Measurements from ENCODE around the gene PCBD1. TPM values are rescaled to one million over a fixed set of nuclear protein-coding genes. Genes with fewer than 3 reads are reported as not detected.

Gene PCBD1
- total RNA-seq, 1 experiment from 2014 or later: 39.7 TPM

DNA sequence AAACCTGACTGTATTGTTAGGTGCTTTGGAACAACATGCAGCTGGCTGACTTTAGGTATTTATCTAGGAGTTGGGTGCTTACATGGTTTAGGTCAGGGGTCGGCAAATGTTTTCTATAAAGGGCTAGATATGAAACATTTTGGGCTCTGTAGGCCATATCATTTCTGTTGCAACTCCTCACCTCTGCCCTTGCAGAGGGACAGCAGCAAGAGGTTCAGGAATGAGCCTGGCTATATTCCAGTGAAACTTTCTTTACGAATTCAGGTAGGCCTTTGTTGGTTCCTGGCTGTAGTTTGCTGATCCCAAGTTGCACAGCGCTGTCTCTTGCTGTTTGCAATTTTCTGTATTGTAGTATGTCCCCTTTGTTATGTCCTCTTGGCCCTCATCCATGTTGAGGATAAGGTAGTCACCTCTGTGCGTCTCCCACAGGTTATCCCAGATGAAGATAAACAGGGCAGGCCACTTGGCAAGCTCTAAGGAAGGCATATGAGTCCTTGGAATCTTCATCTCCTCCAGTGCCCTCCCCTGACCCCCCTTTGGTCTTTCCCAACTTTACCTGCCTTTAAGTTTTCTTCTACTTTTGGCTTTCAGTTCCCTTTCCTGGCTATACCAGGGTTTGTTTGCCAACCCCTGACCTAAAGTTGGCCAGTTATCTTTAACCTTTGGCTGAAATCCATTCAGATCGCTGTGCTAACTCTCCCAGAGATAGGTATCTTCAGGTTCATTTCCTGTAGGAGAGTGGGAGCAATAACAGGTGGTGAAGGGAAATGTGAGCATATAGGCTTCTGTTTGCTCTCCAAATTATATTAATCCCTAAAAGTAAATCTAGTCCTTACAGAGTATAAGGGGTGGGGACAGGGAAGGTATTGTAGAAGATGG lies 36.5 kb downstream of the PCBD1 start:
- Histone ChIP-seq H2AK5ac (ENCODE audit: insufficient read length, low read length) (no peak overlapping the region), H3T11ph (ENCODE audit: low read length) (no peak overlapping the region), H3K79me2 (ENCODE audit: insufficient read depth, low read length) (no peaks in the 10 kb centered on the region), H2BK120ac (ENCODE audit: low read depth, low read length, poor library complexity, severe bottlenecking) (no peak overlapping the region), H3K23ac (ENCODE audit: insufficient read length, low read depth, low read length) (no peak overlapping the region), H3K27ac (ENCODE audit: insufficient read length, low read depth, low read length) (no peak overlapping the region), H2BK12ac (ENCODE audit: insufficient read length, low read depth, low read length) (no peak overlapping the region), H3K9ac (ENCODE audit: extremely low read depth, insufficient read length, low read length) (no peak overlapping the region), H3K18ac (ENCODE audit: insufficient read length, low read depth, low read length) (no peak overlapping the region), H3K4me1 (ENCODE audit: insufficient read depth, low read length) (no peaks in the 10 kb centered on the region), H3K56ac (ENCODE audit: insufficient read length, low read depth, low read length) (no peak overlapping the region), H3K23me2 (ENCODE audit: insufficient read length, low read depth, low read length, poor library complexity, severe bottlenecking) (no peaks in the 10 kb centered on the region), H4K20me1 (ENCODE audit: control insufficient read depth, insufficient read depth, insufficient read length) (no peaks in the 10 kb centered on the region), H2BK20ac (ENCODE audit: low read depth, low read length, poor library complexity, severe bottlenecking) (no peak overlapping the region), H3K79me1 (ENCODE audit: insufficient read depth, low read depth, low read length, poor library complexity, severe bottlenecking) (no peaks in the 10 kb centered on the region), H4K91ac (ENCODE audit: insufficient read length, low read depth, low read length) (no peak overlapping the region), H3K4me2 (ENCODE audit: insufficient read depth, insufficient read length, low read length) (no peak overlapping the region), H2AFZ (ENCODE audit: low read length) (no peak overlapping the region), H4K5ac (ENCODE audit: insufficient read length, low read depth, low read length) (no peak overlapping the region), H3K27me3 (ENCODE audit: insufficient read depth, low read length) (no peaks in the 10 kb centered on the region), H3K14ac (ENCODE audit: insufficient read depth, low read length) (no peak overlapping the region), H2BK5ac (ENCODE audit: insufficient read length, low read length) (no peak overlapping the region), H4K8ac (replicated peaks; ENCODE audit: insufficient read length, low read depth, low read length) (no peak overlapping the region), H2BK15ac (ENCODE audit: low read depth, low read length) (no peak overlapping the region), H3K9me3 (ENCODE audit: control insufficient read depth, low read depth, low read length) (no peaks in the 10 kb centered on the region), H3K4ac (ENCODE audit: low read depth, low read length) (no peak overlapping the region)
- no CpG with 5 or more reads among the region's 5 CpGs for WGBS (ENCODE audit: extremely low coverage, insufficient read length, low lambda C conversion rate)
- no peaks in the 10 kb centered on the region for H3K27me3 Mint-ChIP-seq (ENCODE audit: low read depth)
- no peak overlapping the region; a peak in 1 of 7 replicates for H3K27ac Mint-ChIP-seq
- H3K36me3 Mint-ChIP-seq (ENCODE audit: insufficient read depth in 1 of 3, low read depth in 3 of 3): peaks cover 4 to 62% (median 40%) of the 10 kb centered on the region in 3 experiments; a peak in 6 of 7 replicates
- no peaks in the 10 kb centered on the region for H3K4me1 Mint-ChIP-seq
- DNase-seq: no peak
- no peaks in the 10 kb centered on the region for H3K9me3 Mint-ChIP-seq
- H3K4me3 Mint-ChIP-seq: no peak overlapping the region
- no peak for TF ChIP-seq CTCF (conservative IDR thresholded peaks at IDR 0.05)

Measured in H9 (cell line).